ENCODE measurements around the gene CRABP2. TPM values are rescaled to one million over a fixed set of nuclear protein-coding genes. Genes with fewer than 3 reads are reported as not detected.
A peak's percentile ranks its signal among the peaks of the same experiment; 100 is the strongest.

Gene CRABP2
- 0.18 TPM for polyA plus RNA-seq (2012; ENCODE audit: low read depth, missing spikeins)

GRCh38 chr1:156705321-156705917 is at the start of gene CRABP2:
TSS of gene CRABP2 (minus strand) at chr1:156705583. CDS start at chr1:156705446, 137 bp downstream.
- no peak for TF ChIP-seq POLR2A (IDR thresholded peaks at IDR 0.05; ENCODE audit: low read depth, low read length)
- no peak for TF ChIP-seq PAX5 (IDR thresholded peaks at IDR 0.05; ENCODE audit: insufficient read depth, low read length, severe bottlenecking)
- TF ChIP-seq POLR2AphosphoS5 (IDR thresholded peaks at IDR 0.05; ENCODE audit: low read depth, low read length): no peak
- no peak for TF ChIP-seq POU2F2 (IDR thresholded peaks at IDR 0.05; ENCODE audit: low read depth, low read length)
- TF ChIP-seq TAF1 (IDR thresholded peaks at IDR 0.05; ENCODE audit: low read depth, low read length): no peak
- TF ChIP-seq SPI1 (IDR thresholded peaks at IDR 0.05; ENCODE audit: low read depth, low read length): no peak
- FAIRE-seq: peak; percentile 20
- peak; percentile 51 for DNase-seq (ENCODE audit: insufficient read length, low spot score)

GRCh38 chr1:156754219-156754618 is 48.8 kb upstream of the CRABP2 start:
- DNase-seq (ENCODE audit: insufficient read length, low spot score): no peak
- no peak for FAIRE-seq
- TF ChIP-seq PAX5 (IDR thresholded peaks at IDR 0.05; ENCODE audit: insufficient read depth, low read length, severe bottlenecking): no peak
- TF ChIP-seq POLR2AphosphoS5 (IDR thresholded peaks at IDR 0.05; ENCODE audit: low read depth, low read length): no peak
- no peak for TF ChIP-seq POU2F2 (IDR thresholded peaks at IDR 0.05; ENCODE audit: low read depth, low read length)
- TF ChIP-seq POLR2A (IDR thresholded peaks at IDR 0.05; ENCODE audit: low read depth, low read length): no peak
- no peak for TF ChIP-seq SPI1 (IDR thresholded peaks at IDR 0.05; ENCODE audit: low read depth, low read length)

- no peak for DNase-seq (ENCODE audit: insufficient read length, low spot score)
- FAIRE-seq: no peak
- TF ChIP-seq POLR2A (IDR thresholded peaks at IDR 0.05; ENCODE audit: low read depth, low read length) (no peak), POLR2AphosphoS5 (IDR thresholded peaks at IDR 0.05; ENCODE audit: low read depth, low read length) (no peak), TAF1 (IDR thresholded peaks at IDR 0.05; ENCODE audit: low read depth, low read length) (no peak), POU2F2 (IDR thresholded peaks at IDR 0.05; ENCODE audit: low read depth, low read length) (no peak), SPI1 (IDR thresholded peaks at IDR 0.05; ENCODE audit: low read depth, low read length) (no peak), PAX5 (IDR thresholded peaks at IDR 0.05; ENCODE audit: insufficient read depth, low read length, severe bottlenecking) (no peak)
Measured at GRCh38 chr1:156752843-156753482, 47.6 kb upstream of the CRABP2 start.

GRCh38 chr1:156751757-156752481 is 46.5 kb upstream of the CRABP2 start:
- TF ChIP-seq SPI1 (IDR thresholded peaks at IDR 0.05; ENCODE audit: low read depth, low read length) (no peak), POLR2AphosphoS5 (IDR thresholded peaks at IDR 0.05; ENCODE audit: low read depth, low read length) (no peak), POU2F2 (IDR thresholded peaks at IDR 0.05; ENCODE audit: low read depth, low read length) (no peak), TAF1 (IDR thresholded peaks at IDR 0.05; ENCODE audit: low read depth, low read length) (peak; percentile 49; the same call in 1 of the 2 replicates), PAX5 (IDR thresholded peaks at IDR 0.05; ENCODE audit: insufficient read depth, low read length, severe bottlenecking) (peak; percentile 65), POLR2A (IDR thresholded peaks at IDR 0.05; ENCODE audit: low read depth, low read length) (no peak)
- FAIRE-seq: peak; percentile 5
- peak; percentile 93 for DNase-seq (ENCODE audit: insufficient read length, low spot score)

GRCh38 chr1:156751451-156751756 is 46.0 kb upstream of the CRABP2 start, which contains the start of gene HDGF:
TSS of gene HDGF (minus strand) at chr1:156751675. CDS start at chr1:156751429, 246 bp downstream.
- DNase-seq (ENCODE audit: insufficient read length, low spot score) (no peak), FAIRE-seq (no peak)
- TF ChIP-seq PAX5 (IDR thresholded peaks at IDR 0.05; ENCODE audit: insufficient read depth, low read length, severe bottlenecking) (no peak), POLR2AphosphoS5 (IDR thresholded peaks at IDR 0.05; ENCODE audit: low read depth, low read length) (no peak), TAF1 (IDR thresholded peaks at IDR 0.05; ENCODE audit: low read depth, low read length) (no peak; the same call in 1 of the 2 replicates), POLR2A (IDR thresholded peaks at IDR 0.05; ENCODE audit: low read depth, low read length) (no peak), SPI1 (IDR thresholded peaks at IDR 0.05; ENCODE audit: low read depth, low read length) (no peak), POU2F2 (IDR thresholded peaks at IDR 0.05; ENCODE audit: low read depth, low read length) (no peak)

- no peak for FAIRE-seq
- no peak for DNase-seq (ENCODE audit: insufficient read length, low spot score)
- TF ChIP-seq PAX5 (IDR thresholded peaks at IDR 0.05; ENCODE audit: insufficient read depth, low read length, severe bottlenecking) (no peak), SPI1 (IDR thresholded peaks at IDR 0.05; ENCODE audit: low read depth, low read length) (no peak; the same call in 1 of the 2 replicates), TAF1 (IDR thresholded peaks at IDR 0.05; ENCODE audit: low read depth, low read length) (0 out of 2 replicates have a peak, but pooled peaks have one; percentile 10), POLR2A (IDR thresholded peaks at IDR 0.05; ENCODE audit: low read depth, low read length) (no peak), POLR2AphosphoS5 (IDR thresholded peaks at IDR 0.05; ENCODE audit: low read depth, low read length) (no peak), POU2F2 (IDR thresholded peaks at IDR 0.05; ENCODE audit: low read depth, low read length) (0 out of 2 replicates have a peak, but pooled peaks have one; percentile 12)
Measured at GRCh38 chr1:156750711-156751450, 45.5 kb upstream of the CRABP2 start.

- FAIRE-seq (no peak), DNase-seq (ENCODE audit: insufficient read length, low spot score) (no peak)
- TF ChIP-seq SPI1 (IDR thresholded peaks at IDR 0.05; ENCODE audit: low read depth, low read length): no peak
- TF ChIP-seq POLR2A (IDR thresholded peaks at IDR 0.05; ENCODE audit: low read depth, low read length): no peak
- TF ChIP-seq POLR2AphosphoS5 (IDR thresholded peaks at IDR 0.05; ENCODE audit: low read depth, low read length): no peak
Measured at GRCh38 chr1:156750191-156750672, 44.8 kb upstream of the CRABP2 start.

GRCh38 chr1:156749419-156750118 is 44.2 kb upstream of the CRABP2 start:
- no peak for FAIRE-seq
- TF ChIP-seq POLR2AphosphoS5 (IDR thresholded peaks at IDR 0.05; ENCODE audit: low read depth, low read length) (0 out of 2 replicates have a peak, but pooled peaks have one; percentile 13), TAF1 (IDR thresholded peaks at IDR 0.05; ENCODE audit: low read depth, low read length) (no peak)
- no peak for DNase-seq (ENCODE audit: insufficient read length, low spot score)
